K562 (cell line): ENCODE data around the gene ARIH1. TPM values are rescaled to one million over a fixed set of nuclear protein-coding genes. Genes with fewer than 3 reads are reported as not detected.

Experiments used
- ATAC-seq: fragments of 200-7000 bp; cut with Tn5 transposase; 3 replicates; pipeline ENCODE4 v1.9.1; 2020; ENCODE audit warnings: moderate library complexity
- BruUV-seq: library from RNA; stranded (reverse); fragments of 400-500 nt; replicated peaks from 2 replicates; lab custom pipeline; 2021; lab: Mats Ljungman, UMichigan
- CTCF ChIA-PET: fragments of 300-600 bp; formaldehyde crosslinking; extraction: SDS; loops from one replicate; lab custom pipeline; 2021; ENCODE audit warnings: low intra/inter-chr PET ratio; lab: Yijun Ruan, JAX
- POLR2A ChIA-PET: fragments of 300-600, 350-650 bp; sonication (Branson Sonifier 250); formaldehyde crosslinking; extraction: SDS; loops from one replicate; lab custom pipeline; 2021; ENCODE audit warnings: antibody characterized with exemption, inconsistent platforms; lab: Yijun Ruan, JAX
- DNase-seq, 4 experiments: peaks; one replicate each; pipeline versions ENCODE4 v3.0.0 to v3.0.0-alpha.2; 2011 to 2018; ENCODE audit warnings: low spot score in 3 of 4, mixed read lengths in 3 of 4; ENCODE audit errors: extremely low read depth in 1 of 4
- FAIRE-seq: peaks from 2 replicates; lab custom pipeline; 2011; peaks lifted over from hg19 to GRCh38; lab: Jason Lieb, UNC
- H2AFZ ChIP-seq: 2 replicates; pipeline ENCODE4 v1.6.0; 2011; ENCODE audit warnings: low read depth, low read length, control low read depth, inconsistent platforms
- H3K27ac ChIP-seq: fragments of 200-600 bp; 3 replicates; pipeline ENCODE4 v1.8.0; 2011; ENCODE audit warnings: low read depth, mild to moderate bottlenecking, control low read depth, inconsistent platforms, low read length, moderate library complexity, mixed read lengths; ENCODE audit errors: extremely low read depth
- H3K27me3 ChIP-seq, 2 experiments: fragments of 300-600 bp in 1 of 2; 2 replicates in 1 of 2; 3 replicates in 1 of 2; pipeline versions ENCODE4 v1.6.0 to v1.8.0; 2011; ENCODE audit warnings: inconsistent platforms in 2 of 2, low read length in 2 of 2, mild to moderate bottlenecking in 1 of 2, mixed read lengths in 1 of 2, moderate library complexity in 1 of 2; ENCODE audit not compliant: control insufficient read depth in 2 of 2, insufficient read depth in 2 of 2
- H3K36me3 ChIP-seq: fragments of 300-600 bp; 3 replicates; pipeline ENCODE4 v1.8.0; 2011; ENCODE audit warnings: mild to moderate bottlenecking, low read length, inconsistent platforms; ENCODE audit not compliant: control insufficient read depth, insufficient read depth
- H3K4me1 ChIP-seq, 2 experiments: fragments of 200-600 bp in 1 of 2; replicated peaks in 1 of 2; 2 replicates in 1 of 2; 3 replicates in 1 of 2; pipeline versions ENCODE4 v1.5.1 to v1.8.0; 2011; ENCODE audit warnings: inconsistent platforms in 2 of 2, low read length in 2 of 2, mild to moderate bottlenecking in 1 of 2, mixed read lengths in 1 of 2, moderate library complexity in 1 of 2; ENCODE audit not compliant: control insufficient read depth in 2 of 2, insufficient read depth in 2 of 2
- H3K4me2 ChIP-seq: 2 replicates; pipeline ENCODE4 v1.6.1; 2011; ENCODE audit warnings: low read length, control low read depth, inconsistent platforms, mixed read lengths; ENCODE audit not compliant: insufficient read depth
- H3K4me3 ChIP-seq: fragments of 200-600 bp; sonication (generic), shearing (Covaris generic); 2 replicates; pipeline ENCODE4 v1.5.1; 2016; ENCODE audit warnings: control low read depth, inconsistent platforms
- H3K79me2 ChIP-seq: fragments of 200-600 bp; 3 replicates; pipeline ENCODE4 v1.8.0; 2011; ENCODE audit warnings: low read length, inconsistent platforms; ENCODE audit not compliant: control insufficient read depth, insufficient read depth
- H3K9ac ChIP-seq, 2 experiments: 2 replicates each; pipeline versions ENCODE4 v1.6.0 to v1.6.1; 2011; ENCODE audit warnings: low read depth in 2 of 2, low read length in 2 of 2, control low read depth in 1 of 2, inconsistent platforms in 1 of 2, mild to moderate bottlenecking in 1 of 2, mixed read lengths in 1 of 2; ENCODE audit not compliant: insufficient read depth in 1 of 2
- H3K9me1 ChIP-seq: one replicate; pipeline ENCODE4 v1.6.0; 2011; ENCODE audit warnings: inconsistent platforms, mild to moderate bottlenecking, low read length, moderate library complexity; ENCODE audit not compliant: control insufficient read depth, insufficient read depth
- H3K9me3 ChIP-seq: replicated peaks from 2 replicates; pipeline ENCODE4 v1.5.1; 2011; ENCODE audit warnings: low read depth, low read length, inconsistent platforms; ENCODE audit not compliant: control insufficient read depth, insufficient read depth
- H4K20me1 ChIP-seq: replicated peaks from 2 replicates; pipeline ENCODE4 v1.6.1; 2011; ENCODE audit warnings: low read length, inconsistent platforms, mixed read lengths; ENCODE audit not compliant: control insufficient read depth, insufficient read depth
- HNRNPK ChIP-seq: fragments of 200-400 bp; formaldehyde crosslinking; IDR thresholded peaks from one replicate; pipeline ENCODE4 v1.6.1; 2018; ENCODE audit warnings: mild to moderate bottlenecking, low read depth, low read length; ENCODE audit not compliant: poor library complexity, severe bottlenecking
- KLF13 ChIP-seq: fragments of 450-650 bp; IDR thresholded peaks from 2 replicates; pipeline ENCODE4 v1.6.1; 2016; ENCODE audit warnings: missing genetic modification characterization, low read depth, mild to moderate bottlenecking, missing compliant biosample characterization, moderate library complexity, borderline replicate concordance
- SAFB ChIP-seq: fragments of 200-400 bp; formaldehyde crosslinking; IDR thresholded peaks from 2 replicates; pipeline ENCODE4 v1.6.1; 2017; ENCODE audit warnings: low read depth, low read length, borderline replicate concordance
- ZC3H8 ChIP-seq: fragments of 450-650 bp; IDR thresholded peaks from 2 replicates; pipeline ENCODE4 v1.6.1; 2017
- WGBS: fragments of 100-300 bp; shearing (Covaris generic); methylation state at CpG from one replicate; pipeline ENCODE4 v1.1.6; 2016; ENCODE audit warnings: low coverage, mixed read lengths; ENCODE audit not compliant: insufficient coverage; ENCODE audit errors: missing lambda C conversion rate; 5-methylcytosine and 5-hydroxymethylcytosine counted together
- in situ Hi-C: fragments of 300-500 bp; cut with MboI; formaldehyde crosslinking; loops from 4 replicates; pipeline ENCODE4 v1.15.0; 2018; ENCODE audit warnings: inconsistent platforms, mixed read lengths
- intact Hi-C: fragments of 100-400 bp; cut with micrococcal nuclease; formaldehyde crosslinking; loops from 2 replicates; pipeline ENCODE4 v1.14.2; 2022
- polyA plus RNA-seq, 8 experiments: library from polyadenylated mRNA; depleted of rRNA in 4 of 8; stranded (reverse) in 5 of 8; unstranded in 3 of 8; fragments of >200 nt; fragmentation: Nextera tagmentation in 2 of 8; fragmentation: Illumina TruSeq in 1 of 8; extraction: Ambion mirVana in 2 of 8; extraction: Trizol in 1 of 8; gene quantifications; 2 replicates each; pipeline versions ENCODE4 v1.2.1 to v1.2.3, GENCODE V29; 2011 to 2014; ENCODE audit warnings: inconsistent platforms in 1 of 8, missing spikeins in 1 of 8
- total RNA-seq, 7 experiments: library from RNA; depleted of rRNA in 6 of 7; stranded (reverse); fragments of >200 nt in 6 of 7; fragmentation: Illumina TruSeq in 2 of 7; extraction: Trizol in 2 of 7; gene quantifications; 2 replicates each; pipeline versions ENCODE4 v1.2.1 to v1.2.3, GENCODE V29; 2011 to 2021; ENCODE audit warnings: low replicate concordance in 1 of 7
- TF ChIP-seq, protein P1 (sequence below): fragments of 450-650 bp; formaldehyde crosslinking; IDR thresholded peaks from 2 replicates; pipeline ENCODE4 v1.4.0; 2020; ENCODE audit warnings: mild to moderate bottlenecking, moderate library complexity

Gene ARIH1
- total and polyA plus RNA-seq, 9 of the 15 experiments (the other 6 are each of a cell fraction or from before 2014, with no cell fraction given): 17.7 to 125 (median 31.4) TPM

DNA sequence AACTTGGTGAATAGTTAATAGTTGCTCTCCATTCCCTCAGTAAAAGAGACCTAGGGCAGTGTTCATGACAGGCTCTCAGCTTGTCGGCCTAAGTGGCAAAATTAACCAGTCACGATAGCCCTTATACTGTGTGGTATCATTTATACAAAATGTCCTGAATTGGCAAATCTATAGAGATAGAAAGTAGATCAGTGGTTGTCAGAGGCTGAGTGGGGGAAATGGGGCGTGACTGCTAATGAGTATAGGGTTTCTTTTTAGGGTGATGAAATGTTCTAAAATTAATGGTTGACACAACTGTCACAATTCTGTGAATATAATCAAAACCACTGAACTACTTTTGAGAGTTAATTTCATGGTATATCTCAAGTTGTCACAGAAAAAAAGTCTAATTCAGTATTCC, 20.9 kb downstream of the ARIH1 start:
- Histone ChIP-seq H4K20me1 (no peaks in the 10 kb centered on the region; the same call in 1 of the 2 replicates), H3K9ac (no peak overlapping the region), H3K27ac (no peak overlapping the region), H3K4me2 (no peak overlapping the region), H3K79me2 (peaks cover 92% of the 10 kb centered on the region), H3K4me1 (no peaks in the 10 kb centered on the region; a peak in 1 of 5 replicates), H3K4me3 (no peak overlapping the region), H3K36me3 (peaks cover 27% of the 10 kb centered on the region; the same call in 2 of the 3 replicates), H2AFZ (no peak overlapping the region), H3K9me1 (no peaks in the 10 kb centered on the region), H3K27me3 (no peaks in the 10 kb centered on the region), H3K9me3 (no peaks in the 10 kb centered on the region)
- 87% methylated on average over 3 of the region's 3 CpGs for WGBS
- BruUV-seq: no TSS peak
- CTCF ChIA-PET: no interaction called here
- DNase-seq: no peak
- intact Hi-C loops: no loop called here
- TF ChIP-seq KLF13 (tag): no peak
- TF ChIP-seq SAFB: no peak
- TF ChIP-seq ZC3H8: no peak
- TF ChIP-seq, protein P1, sequence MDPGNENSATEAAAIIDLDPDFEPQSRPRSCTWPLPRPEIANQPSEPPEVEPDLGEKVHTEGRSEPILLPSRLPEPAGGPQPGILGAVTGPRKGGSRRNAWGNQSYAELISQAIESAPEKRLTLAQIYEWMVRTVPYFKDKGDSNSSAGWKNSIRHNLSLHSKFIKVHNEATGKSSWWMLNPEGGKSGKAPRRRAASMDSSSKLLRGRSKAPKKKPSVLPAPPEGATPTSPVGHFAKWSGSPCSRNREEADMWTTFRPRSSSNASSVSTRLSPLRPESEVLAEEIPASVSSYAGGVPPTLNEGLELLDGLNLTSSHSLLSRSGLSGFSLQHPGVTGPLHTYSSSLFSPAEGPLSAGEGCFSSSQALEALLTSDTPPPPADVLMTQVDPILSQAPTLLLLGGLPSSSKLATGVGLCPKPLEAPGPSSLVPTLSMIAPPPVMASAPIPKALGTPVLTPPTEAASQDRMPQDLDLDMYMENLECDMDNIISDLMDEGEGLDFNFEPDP (CRISPR knock-in tag): no peak
- no peak for TF ChIP-seq HNRNPK
- in situ Hi-C loops: no loop called here
- POLR2A ChIA-PET: interaction anchor here (0.8 to 7.3 kb wide), 6 partner anchors 9 to 39 kb away, joined by 3 to 50 read pairs (median 4); no protein-coding TSS in a partner anchor
- no peak; the same call in 2 of the 3 replicates for ATAC-seq
- FAIRE-seq: no peak
